ENCODE results near the gene HSP90AB1.

HSP90AB1 gene

GRCh38 chr6:44272529-44272928 lies 25.6 kb downstream of the HSP90AB1 start:
- H3K9me3 ChIP-seq (ENCODE audit: control insufficient read depth, insufficient read depth, low read depth, low read length): no peaks in the 10 kb centered on the region
- H3K36me3 ChIP-seq (ENCODE audit: control insufficient read depth in 2 of 2, insufficient read depth in 1 of 2, low read length in 2 of 2): no peaks in the 10 kb centered on the region
- no peak overlapping the region for H3K4me3 ChIP-seq (ENCODE audit: low read depth, low read length)
- POLR2A ChIA-PET: no interaction called here
- CTCF ChIA-PET: interaction anchor here (0.6 to 7.2 kb wide), 4 partner anchors 17 to 63 kb away, joined by 3 to 208 read pairs (median 5); partner anchors contain the start of gene AARS2
- TF ChIP-seq, protein P1, sequence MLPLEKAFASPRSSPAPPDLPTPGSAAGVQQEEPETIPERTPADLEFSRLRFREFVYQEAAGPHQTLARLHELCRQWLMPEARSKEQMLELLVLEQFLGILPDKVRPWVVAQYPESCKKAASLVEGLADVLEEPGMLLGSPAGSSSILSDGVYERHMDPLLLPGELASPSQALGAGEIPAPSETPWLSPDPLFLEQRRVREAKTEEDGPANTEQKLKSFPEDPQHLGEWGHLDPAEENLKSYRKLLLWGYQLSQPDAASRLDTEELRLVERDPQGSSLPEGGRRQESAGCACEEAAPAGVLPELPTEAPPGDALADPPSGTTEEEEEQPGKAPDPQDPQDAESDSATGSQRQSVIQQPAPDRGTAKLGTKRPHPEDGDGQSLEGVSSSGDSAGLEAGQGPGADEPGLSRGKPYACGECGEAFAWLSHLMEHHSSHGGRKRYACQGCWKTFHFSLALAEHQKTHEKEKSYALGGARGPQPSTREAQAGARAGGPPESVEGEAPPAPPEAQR (tag by site-specific recombination; IDR thresholded peaks at IDR 0.05): no peak
- peak; percentile 68 for TF ChIP-seq ZNF335 (tag by site-specific recombination; conservative IDR thresholded peaks at IDR 0.05)
- H3K27ac ChIP-seq (ENCODE audit: extremely low read depth, low read depth, low read length): no peak overlapping the region
- H3K4me1 ChIP-seq (ENCODE audit: control insufficient read depth, insufficient read depth, low read length): no peaks in the 10 kb centered on the region

GRCh38 chr6:44272999-44273566 lies 26.2 kb downstream of the HSP90AB1 start:
- POLR2A ChIA-PET: interaction anchor here (1.0 kb wide), 1 partner anchor 13 kb away, joined by 3 read pairs; no protein-coding TSS in a partner anchor
- TF ChIP-seq ZNF830 (tag by site-specific recombination; IDR thresholded peaks at IDR 0.05; ENCODE audit: low read depth) (no peak), ZNF600 (tag by site-specific recombination; IDR thresholded peaks at IDR 0.05) (peak; percentile 54; the same call in 1 of the 2 replicates), ATF2 (tag by site-specific recombination; IDR thresholded peaks at IDR 0.05; ENCODE audit: low read depth) (no peak), YY2 (tag by site-specific recombination; IDR thresholded peaks at IDR 0.05) (no peak), WT1 (tag by site-specific recombination; IDR thresholded peaks at IDR 0.05) (0 out of 2 replicates have a peak, but pooled peaks have one; percentile 28), ZNF394 (tag by site-specific recombination; IDR thresholded peaks at IDR 0.05; ENCODE audit: borderline replicate concordance) (no peak), IKZF3 (tag by site-specific recombination; IDR thresholded peaks at IDR 0.05) (no peak), ZNF26 (tag by site-specific recombination; IDR thresholded peaks at IDR 0.05) (no peak), ZNF266 (tag by site-specific recombination; IDR thresholded peaks at IDR 0.05; ENCODE audit: low read depth) (no peak)
- TF ChIP-seq, protein P2, sequence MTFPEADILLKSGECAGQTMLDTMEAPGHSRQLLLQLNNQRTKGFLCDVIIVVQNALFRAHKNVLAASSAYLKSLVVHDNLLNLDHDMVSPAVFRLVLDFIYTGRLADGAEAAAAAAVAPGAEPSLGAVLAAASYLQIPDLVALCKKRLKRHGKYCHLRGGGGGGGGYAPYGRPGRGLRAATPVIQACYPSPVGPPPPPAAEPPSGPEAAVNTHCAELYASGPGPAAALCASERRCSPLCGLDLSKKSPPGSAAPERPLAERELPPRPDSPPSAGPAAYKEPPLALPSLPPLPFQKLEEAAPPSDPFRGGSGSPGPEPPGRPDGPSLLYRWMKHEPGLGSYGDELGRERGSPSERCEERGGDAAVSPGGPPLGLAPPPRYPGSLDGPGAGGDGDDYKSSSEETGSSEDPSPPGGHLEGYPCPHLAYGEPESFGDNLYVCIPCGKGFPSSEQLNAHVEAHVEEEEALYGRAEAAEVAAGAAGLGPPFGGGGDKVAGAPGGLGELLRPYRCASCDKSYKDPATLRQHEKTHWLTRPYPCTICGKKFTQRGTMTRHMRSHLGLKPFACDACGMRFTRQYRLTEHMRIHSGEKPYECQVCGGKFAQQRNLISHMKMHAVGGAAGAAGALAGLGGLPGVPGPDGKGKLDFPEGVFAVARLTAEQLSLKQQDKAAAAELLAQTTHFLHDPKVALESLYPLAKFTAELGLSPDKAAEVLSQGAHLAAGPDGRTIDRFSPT (tag by site-specific recombination; IDR thresholded peaks at IDR 0.05): no peak
- TF ChIP-seq, protein P3, sequence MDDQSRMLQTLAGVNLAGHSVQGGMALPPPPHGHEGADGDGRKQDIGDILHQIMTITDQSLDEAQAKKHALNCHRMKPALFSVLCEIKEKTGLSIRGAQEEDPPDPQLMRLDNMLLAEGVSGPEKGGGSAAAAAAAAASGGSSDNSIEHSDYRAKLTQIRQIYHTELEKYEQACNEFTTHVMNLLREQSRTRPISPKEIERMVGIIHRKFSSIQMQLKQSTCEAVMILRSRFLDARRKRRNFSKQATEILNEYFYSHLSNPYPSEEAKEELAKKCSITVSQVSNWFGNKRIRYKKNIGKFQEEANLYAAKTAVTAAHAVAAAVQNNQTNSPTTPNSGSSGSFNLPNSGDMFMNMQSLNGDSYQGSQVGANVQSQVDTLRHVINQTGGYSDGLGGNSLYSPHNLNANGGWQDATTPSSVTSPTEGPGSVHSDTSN (CRISPR knock-in tag; IDR thresholded peaks at IDR 0.05): no peak
- Histone ChIP-seq H3K4me3 (ENCODE audit: low read depth, low read length) (no peak overlapping the region), H3K36me3 (ENCODE audit: control insufficient read depth in 2 of 2, insufficient read depth in 1 of 2, low read length in 2 of 2) (no peaks in the 10 kb centered on the region), H3K4me1 (ENCODE audit: control insufficient read depth, insufficient read depth, low read length) (no peaks in the 10 kb centered on the region), H3K27ac (ENCODE audit: extremely low read depth, low read depth, low read length) (no peak overlapping the region), H3K9me3 (ENCODE audit: control insufficient read depth, insufficient read depth, low read depth, low read length) (no peaks in the 10 kb centered on the region)
- CTCF ChIA-PET: interaction anchor here (0.6 to 1.6 kb wide), 5 partner anchors 9 to 107 kb away, joined by 3 to 6 read pairs (median 4); partner anchors contain the start of gene AARS2
